Measurements from ENCODE around the gene ZNF25. TPM values are rescaled to one million over a fixed set of nuclear protein-coding genes. Genes with fewer than 3 reads are reported as not detected.
"Not testable (repeated sequence)": the region's sequence is repeated elsewhere in the genome, so short reads cannot be mapped to it uniquely, and the experiment has no call there.

Gene ZNF25
- total RNA-seq, 4 donors from 2014 or later, result 8.8 to 20.3 (median 13.3) TPM

DNA sequence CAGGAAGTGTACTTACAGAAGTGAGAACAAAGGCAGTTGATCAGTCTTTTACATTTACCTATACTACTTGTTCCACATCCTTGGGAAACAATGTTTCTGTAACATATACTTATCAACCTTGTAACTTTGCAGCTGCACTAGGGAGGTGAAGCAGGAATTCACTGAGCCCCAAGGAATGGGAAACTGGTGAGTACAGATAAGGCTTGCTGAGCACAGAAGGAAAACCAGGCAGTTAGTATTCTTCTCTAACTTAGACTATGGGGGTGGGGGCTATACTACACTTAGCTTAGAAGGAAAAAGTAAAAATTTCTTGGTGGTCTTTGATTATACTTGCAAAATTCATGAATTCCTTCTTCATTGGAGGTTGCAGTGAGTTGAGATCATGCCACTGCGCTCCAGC, 27.1 kb upstream of the ZNF25 start:
- TF ChIP-seq, protein P1, sequence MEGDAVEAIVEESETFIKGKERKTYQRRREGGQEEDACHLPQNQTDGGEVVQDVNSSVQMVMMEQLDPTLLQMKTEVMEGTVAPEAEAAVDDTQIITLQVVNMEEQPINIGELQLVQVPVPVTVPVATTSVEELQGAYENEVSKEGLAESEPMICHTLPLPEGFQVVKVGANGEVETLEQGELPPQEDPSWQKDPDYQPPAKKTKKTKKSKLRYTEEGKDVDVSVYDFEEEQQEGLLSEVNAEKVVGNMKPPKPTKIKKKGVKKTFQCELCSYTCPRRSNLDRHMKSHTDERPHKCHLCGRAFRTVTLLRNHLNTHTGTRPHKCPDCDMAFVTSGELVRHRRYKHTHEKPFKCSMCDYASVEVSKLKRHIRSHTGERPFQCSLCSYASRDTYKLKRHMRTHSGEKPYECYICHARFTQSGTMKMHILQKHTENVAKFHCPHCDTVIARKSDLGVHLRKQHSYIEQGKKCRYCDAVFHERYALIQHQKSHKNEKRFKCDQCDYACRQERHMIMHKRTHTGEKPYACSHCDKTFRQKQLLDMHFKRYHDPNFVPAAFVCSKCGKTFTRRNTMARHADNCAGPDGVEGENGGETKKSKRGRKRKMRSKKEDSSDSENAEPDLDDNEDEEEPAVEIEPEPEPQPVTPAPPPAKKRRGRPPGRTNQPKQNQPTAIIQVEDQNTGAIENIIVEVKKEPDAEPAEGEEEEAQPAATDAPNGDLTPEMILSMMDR (IDR thresholded peaks at IDR 0.05), result no peak
- no peak for ATAC-seq (ENCODE audit: low FRiP score)
- no peak for DNase-seq (ENCODE audit: low spot score)

DNA sequence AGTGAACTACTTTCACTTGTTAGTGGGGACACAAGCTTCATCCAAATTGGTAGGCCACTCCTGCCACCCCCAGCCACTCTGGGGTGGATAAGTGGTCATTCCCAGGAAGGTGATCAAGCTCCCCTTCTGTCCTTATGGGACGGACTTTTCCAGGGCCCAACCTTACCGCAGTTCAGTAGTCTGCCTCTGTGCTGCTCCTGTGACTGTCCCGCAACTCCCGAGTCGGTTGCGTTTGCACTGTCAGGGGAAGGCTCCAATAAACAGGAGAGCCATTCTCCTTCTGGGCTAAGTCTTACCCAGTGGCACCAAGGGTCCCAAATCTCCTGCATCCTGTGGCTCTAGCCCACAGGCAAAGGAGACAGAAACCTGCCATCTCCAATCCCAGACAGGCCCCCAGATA, 26.6 kb upstream of the ZNF25 start:
- TF ChIP-seq, protein P1 (IDR thresholded peaks at IDR 0.05), result no peak
- ATAC-seq (ENCODE audit: low FRiP score) (no peak), DNase-seq (ENCODE audit: low spot score) (no peak)

DNA sequence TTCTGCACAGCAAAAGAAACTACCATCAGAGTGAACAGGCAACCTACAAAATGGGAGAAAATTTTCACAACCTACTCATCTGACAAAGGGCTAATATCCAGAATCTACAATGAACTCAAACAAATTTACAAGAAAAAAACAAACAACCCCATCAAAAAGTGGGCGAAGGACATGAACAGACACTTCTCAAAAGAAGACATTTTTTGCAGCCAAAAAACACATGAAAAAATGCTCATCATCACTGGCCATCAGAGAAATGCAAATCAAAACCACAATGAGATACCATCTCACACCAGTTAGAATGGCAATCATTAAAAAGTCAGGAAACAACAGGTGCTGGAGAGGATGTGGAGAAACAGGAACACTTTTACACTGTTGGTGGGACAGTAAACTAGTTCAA, 24.0 kb upstream of the ZNF25 start:
- ATAC-seq (ENCODE audit: low FRiP score); DNase-seq (ENCODE audit: low spot score): not testable (repeated sequence)

DNA sequence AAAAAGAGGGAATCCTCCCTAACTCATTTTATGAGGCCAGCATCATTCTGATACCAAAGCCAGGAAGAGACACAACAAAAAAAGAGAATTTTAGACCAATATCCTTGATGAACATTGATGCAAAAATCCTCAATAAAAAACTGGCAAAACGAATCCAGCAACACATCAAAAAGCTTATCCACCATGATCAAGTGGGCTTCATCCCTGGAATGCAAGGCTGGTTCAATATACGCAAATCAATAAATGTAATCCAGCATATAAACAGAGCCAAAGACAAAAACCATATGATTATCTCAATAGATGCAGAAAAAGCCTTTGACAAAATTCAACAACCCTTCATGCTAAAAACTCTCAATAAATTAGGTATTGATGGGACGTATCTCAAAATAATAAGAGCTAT, 22.5 kb upstream of the ZNF25 start:
- ATAC-seq (ENCODE audit: low FRiP score); DNase-seq (ENCODE audit: low spot score): not testable (repeated sequence)

DNA sequence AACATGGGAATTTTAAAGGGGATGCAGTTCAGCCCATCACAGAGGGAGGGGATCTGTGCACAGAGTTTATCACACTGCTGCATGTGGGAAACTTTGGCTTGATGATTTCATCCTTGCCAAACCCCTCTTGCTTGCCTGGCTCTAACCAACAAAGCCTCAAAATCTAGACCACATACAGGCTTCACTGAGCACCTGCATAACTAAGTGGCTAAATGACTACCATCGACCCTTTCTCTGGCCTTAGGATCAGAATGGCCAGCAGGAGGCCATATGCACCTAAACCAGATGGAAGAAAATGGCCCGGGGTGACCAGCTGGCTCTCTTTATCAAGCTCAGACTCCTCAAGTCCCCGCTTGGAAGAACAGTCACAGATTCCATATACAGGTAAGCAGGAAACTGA, 15.6 kb upstream of the ZNF25 start:
- no peak for DNase-seq (ENCODE audit: low spot score)
- TF ChIP-seq, protein P1 (IDR thresholded peaks at IDR 0.05), result no peak
- ATAC-seq (ENCODE audit: low FRiP score), result no peak

DNA sequence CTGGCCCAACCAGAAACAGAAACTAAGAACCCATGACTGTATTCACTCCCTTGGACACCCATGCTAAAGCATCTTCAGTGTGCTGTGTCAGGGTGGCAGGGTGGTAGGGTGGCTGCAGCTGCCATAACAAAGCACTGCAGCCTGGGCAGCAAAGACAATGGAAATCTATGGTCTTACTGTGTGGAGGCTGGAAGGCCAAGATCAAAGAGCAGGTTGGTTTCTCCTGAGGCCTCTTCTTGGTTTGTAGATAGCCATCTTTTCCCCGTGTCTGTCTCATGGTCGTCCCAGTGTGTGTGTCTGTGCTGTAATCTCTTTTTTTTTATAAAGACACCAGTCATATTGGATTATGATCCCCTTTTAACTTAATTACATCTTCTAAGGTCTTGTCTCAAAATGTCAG, 15.2 kb upstream of the ZNF25 start:
- ATAC-seq (ENCODE audit: low FRiP score), result no peak

DNA sequence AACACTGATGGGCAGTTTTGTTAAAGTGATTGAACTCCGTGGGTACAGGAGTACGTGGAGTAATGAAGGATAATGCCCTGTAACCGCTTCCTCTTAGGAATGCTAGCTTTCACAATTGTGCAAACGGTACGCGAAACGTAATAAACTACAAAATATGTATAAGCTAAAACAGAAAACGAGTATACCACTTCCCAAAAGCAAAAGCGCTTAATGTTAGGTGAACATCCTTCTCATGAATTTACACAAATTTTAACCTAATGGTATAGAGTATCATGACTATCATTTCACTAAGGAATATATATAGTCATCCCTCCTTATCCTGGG, 395 bp upstream of the ZNF25 start:
- DNase-seq (ENCODE audit: low spot score) (no peak), ATAC-seq (ENCODE audit: low FRiP score) (no peak)
- TF ChIP-seq, protein P1 (IDR thresholded peaks at IDR 0.05), result no peak

More for the DNA sequence above, 15.2 kb upstream of the ZNF25 start:
- TF ChIP-seq, protein P1 (IDR thresholded peaks at IDR 0.05), result no peak
- DNase-seq (ENCODE audit: low spot score), result no peak

DNA sequence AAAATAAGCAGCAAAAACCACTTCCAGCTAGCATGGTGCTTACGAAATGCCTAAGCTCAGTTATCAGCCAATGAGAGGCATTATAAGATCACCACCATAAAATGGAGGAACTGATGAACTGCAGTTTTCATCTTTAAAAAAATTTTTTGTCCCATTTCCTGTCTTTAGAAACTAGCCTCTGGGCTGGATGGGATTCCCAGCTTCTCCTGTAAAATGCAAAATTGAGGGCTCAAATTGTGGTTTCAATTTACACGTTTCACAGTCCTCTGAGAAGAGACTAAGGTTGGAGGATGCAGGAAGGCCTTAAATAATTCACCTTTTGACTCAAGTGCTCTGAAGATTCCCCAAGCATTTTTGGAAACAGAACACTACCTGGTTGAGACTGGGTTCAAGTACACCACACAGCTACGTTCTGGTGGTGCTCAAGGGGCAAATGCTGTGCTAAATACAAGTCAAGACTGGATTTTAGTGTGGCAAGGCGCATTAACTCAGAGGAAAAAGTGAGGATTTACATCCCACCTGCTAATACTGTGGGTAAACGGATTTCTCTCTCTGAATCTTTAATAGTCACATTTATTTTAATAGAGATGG, 951 bp downstream of the ZNF25 start:
- ATAC-seq (ENCODE audit: low FRiP score) (no peak), DNase-seq (ENCODE audit: low spot score) (no peak)
- TF ChIP-seq, protein P1 (IDR thresholded peaks at IDR 0.05), result no peak
